Middle frontal gyrus (tissue), 1 donor: ENCODE data around the gene CDX1.

ENCODE experiments used
- DNase-seq: peaks from one replicate; pipeline ENCODE4 v3.0.0-alpha.2; 2015; ENCODE audit warnings: low spot score; ENCODE audit errors: extremely low spot score

CDX1 gene

DNA sequence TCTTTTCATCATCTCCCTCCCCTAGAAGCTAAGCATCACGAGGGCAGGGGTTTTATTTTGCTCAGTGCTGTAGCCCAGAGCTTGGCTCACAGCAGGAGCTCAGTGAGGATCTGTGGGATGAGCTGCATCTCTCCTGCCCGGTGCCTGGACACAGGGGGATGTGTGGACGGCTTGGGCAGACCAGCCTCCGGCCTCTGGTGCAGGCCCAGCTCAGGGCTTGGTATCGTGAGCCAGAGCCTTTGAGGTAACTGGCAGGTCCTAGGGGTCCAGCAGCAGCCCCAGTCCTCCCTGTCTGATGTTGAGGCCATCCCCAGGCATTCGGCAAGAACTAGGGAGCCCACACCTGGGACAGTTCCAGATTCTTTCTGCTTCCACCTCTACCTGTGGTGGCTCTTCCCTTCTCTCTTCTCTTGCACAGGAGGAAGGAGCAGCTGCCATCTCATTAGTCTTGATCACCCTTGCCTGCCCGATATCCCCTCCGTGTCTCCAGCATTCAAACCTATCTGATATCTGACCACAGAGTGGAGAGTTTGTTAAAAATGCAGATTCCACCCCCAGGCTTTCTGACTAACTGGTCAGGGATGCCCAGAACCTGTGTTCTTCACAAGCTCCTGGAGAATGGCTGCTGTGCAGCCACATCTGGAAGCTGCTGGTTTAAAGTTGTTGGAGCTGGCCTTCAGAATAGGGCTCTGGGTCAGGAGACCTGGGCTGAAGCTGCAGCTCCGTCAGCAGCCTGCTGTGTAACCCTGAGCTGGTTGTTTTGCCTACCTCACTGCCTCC, 15.4 kb downstream of the CDX1 start:
- DNase-seq = no peak

DNA sequence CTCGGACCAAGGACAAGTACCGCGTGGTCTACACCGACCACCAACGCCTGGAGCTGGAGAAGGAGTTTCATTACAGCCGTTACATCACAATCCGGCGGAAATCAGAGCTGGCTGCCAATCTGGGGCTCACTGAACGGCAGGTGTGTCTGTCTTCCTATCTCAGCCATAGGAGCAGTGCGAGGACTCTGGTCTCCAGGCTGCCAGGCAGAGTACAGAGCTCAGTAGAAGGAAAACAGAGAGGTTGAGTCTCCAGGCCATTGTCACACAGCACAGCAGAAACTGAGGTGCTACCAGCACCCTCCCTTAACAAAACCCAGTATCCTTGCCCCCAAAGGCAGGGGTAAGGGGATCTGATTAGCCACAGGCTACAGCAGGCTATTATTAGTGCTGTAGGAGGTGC, 16.2 kb downstream of the CDX1 start:
- no peak for DNase-seq

DNA sequence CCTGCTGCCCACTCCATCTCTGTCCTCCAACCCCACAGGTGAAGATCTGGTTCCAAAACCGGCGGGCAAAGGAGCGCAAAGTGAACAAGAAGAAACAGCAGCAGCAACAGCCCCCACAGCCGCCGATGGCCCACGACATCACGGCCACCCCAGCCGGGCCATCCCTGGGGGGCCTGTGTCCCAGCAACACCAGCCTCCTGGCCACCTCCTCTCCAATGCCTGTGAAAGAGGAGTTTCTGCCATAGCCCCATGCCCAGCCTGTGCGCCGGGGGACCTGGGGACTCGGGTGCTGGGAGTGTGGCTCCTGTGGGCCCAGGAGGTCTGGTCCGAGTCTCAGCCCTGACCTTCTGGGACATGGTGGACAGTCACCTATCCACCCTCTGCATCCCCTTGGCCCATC, 16.9 kb downstream of the CDX1 start:
- no peak for DNase-seq

DNA sequence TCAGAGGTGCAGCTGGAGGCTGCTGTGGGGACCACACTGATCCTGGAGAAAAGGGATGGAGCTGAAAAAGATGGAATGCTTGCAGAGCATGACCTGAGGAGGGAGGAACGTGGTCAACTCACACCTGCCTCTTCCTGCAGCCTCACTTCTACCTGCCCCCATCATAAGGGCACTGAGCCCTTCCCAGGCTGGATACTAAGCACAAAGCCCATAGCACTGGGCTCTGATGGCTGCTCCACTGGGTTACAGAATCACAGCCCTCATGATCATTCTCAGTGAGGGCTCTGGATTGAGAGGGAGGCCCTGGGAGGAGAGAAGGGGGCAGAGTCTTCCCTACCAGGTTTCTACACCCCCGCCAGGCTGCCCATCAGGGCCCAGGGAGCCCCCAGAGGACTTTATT, 17.4 kb downstream of the CDX1 start:
- DNase-seq = no peak

DNA sequence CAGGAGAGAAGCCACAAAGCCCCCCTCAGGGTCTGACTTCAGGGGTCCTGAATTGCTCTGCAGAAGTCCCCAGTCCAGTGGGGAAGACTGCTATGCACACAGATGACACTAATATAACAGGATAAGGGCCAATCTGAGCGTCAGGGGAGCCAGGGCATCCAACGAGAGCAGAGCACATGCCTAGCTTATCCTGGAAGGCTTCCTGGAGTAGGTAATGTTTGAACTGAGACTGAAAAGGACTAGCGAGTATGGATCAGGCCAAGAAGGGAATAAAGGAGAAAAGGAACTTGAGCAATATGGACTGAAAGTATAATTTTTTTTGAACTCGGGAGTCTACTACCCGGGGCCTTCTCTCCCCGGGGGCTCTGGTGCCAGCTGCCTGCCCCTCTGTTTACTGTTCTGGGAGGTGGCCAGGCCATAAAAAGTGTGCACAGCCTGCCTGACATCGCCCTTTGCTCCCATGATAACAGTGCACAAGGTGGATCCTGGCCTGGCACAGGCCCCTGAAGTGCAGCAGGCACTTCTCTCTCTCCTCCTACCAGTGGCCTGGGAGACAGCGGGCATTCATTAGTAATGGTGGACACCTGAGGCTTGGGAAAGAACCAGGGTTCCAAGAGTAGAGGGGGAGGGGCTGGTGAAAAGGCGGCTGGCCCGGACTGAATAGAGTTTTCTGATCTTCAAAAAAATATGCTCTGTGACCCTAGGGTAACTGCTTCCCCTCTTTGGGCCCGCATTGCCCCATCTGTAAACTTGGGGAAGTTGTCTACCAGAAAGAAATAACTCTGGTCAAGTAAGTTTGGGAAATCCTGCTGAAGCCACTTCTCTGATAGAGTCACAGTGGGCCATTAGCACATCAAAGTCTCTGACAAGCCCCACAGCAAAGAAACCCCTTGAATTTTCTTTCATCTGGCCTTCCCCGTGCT, 18.7 kb downstream of the CDX1 start:
- no peak for DNase-seq

DNA sequence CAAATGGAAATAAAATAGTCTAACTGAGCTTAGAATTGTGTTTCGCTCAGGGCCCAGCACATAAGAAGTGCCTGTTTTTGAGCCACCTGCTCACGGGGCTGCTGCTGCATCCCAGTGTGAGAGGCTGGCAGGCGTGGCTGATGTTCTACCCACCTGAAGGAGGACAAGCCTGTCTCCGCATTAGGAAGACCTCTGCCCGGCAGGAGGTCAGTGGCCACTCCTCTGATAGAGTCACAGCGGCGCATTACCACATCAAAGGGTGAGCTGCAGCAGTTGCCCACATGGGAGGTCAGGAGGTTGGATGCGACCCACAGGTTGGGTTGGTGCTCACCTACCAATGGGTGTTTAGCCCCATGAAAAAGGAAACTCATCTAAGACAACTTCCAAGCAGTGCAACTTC, 19.6 kb downstream of the CDX1 start:
- no peak for DNase-seq

DNA sequence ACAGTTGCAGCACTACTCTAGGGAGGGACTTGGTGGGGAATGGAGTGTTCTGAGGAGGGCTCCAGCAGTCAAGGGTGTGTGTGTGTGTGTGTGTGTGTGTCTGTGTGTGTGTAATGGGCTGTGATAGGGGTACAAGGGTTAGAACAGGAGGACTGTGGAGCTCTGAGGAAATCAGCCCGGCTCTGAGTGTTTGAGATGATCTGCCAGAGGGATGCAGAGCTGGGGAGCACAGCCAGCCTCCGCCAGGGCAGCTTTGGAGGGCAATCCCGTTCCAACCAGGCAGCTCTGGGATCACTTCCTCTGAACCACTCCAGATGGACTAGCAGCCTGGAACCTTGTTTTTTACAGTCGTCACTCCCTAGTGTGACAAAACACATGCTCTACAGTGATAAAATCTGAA, 20.3 kb downstream of the CDX1 start:
- DNase-seq = no peak

DNA sequence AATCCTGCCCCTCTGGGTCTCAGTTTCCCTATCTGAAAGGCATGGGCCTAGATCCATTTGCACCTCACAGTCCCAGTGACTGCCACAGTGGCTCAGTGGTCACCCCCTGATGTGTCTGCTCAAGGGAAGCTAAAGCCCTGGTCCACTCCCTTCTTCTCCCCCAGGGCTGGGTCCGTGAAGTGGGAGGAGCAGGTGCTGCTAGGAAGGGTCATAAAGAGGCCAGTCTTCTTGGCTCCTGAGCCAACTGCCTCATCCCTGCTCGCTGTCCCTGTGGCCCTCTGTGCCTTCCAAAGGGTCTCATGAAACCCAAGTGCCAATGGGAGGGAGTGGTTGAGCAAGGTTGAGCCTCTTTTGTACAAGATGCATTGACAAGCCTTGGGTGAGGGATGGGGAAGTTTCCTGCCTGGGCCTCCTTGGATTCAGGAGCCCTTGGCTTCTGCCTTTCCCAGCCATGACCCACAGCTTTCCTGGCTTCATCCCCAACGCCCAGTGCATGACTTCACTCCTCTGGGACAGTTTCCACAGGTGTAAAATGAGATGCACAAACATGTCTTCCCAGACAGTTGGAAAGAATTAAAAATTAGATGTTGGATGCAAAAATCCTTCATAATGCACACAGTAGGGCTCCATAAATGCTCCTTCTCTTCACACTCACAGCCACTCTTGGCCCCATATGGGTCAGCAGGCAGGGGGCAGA, 21.7 kb downstream of the CDX1 start:
- no peak for DNase-seq

DNA sequence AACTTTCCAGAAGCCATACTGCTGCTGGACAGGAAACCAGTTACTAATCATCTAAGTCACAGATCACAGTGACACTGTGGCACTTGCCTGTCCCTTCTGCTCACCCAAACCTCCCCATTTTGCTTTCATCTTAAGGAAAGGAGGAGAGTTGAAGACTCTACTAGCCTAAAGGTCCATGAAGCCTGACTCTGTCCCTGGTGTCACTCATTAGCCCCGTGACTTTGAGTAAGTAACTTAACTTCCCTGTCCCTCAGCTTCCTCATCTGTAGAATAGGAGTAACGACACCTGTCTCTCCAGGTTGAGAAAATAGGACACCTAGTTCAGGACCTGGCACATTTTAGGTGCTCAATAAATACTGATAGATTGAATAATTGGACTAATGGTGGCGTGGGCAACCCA, 22.7 kb downstream of the CDX1 start:
- DNase-seq = no peak

DNA sequence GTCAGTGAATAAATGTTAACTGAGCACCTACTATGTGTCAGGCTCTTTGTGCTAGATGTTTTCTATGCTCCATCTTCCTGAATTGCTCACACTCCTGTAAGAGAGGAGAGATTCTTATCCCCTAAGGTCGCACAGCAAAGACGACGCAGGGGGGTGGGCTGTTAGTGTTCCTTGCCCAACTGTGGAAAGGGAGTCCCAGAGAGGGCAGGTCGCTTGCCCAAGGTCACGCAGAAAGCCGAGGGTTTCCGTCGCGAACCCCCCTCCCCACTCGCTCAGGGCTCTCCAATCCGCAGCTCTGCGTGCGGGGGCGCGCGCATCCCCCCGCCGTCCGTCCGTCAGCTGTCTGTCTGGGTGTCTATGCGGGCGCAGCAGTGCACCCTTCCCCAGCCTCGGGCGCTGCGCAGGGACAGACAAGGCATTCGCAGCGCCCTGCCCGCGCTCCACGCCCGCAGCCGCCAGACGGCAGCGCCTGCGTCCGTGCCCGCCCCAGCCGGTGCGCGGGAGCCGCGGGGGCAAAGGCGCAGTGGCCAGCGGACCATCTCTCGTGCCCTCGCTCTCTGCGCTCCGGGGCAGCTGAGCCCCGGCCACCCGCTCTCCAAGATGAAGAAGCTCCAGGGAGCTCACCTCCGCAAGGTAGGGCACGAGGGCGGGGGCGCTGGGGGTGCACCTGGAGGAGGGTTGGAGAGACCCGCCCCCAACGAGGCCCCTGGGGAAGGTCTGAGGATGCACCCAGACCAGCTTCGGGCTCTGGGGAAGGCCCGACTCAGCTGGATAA, 23.3 kb downstream of the CDX1 start, which contains the start of gene SLC6A7:
SLC6A7 (plus strand) TSS at position 335 of the 775 bp plus-strand sequence; CDS start at position 601, 266 bp downstream.
- no peak for DNase-seq

DNA sequence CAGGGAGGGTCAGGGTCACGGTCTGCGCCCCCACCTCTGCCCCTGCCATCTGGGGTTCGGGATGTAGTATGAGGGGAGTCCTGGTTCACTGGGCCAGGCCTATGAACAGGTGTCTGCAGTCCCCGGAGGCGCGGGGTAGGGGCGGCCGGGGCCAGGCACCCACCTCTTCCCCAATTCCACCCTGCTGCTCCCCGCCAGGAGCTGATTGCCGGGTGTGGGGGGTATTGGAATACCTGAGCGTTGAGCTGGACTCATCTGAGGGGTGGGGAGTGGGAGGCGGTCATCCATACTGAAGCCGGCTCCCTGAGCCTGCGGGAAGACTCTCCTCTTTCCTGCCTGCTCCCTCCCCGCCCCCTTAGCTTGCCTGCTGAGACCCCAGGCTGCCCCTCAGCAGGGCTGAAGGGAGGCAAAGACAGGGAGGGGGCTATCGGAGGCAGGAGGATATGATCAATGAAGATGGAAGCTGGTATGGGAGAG, 24.0 kb downstream of the CDX1 start:
- no peak for DNase-seq

DNA sequence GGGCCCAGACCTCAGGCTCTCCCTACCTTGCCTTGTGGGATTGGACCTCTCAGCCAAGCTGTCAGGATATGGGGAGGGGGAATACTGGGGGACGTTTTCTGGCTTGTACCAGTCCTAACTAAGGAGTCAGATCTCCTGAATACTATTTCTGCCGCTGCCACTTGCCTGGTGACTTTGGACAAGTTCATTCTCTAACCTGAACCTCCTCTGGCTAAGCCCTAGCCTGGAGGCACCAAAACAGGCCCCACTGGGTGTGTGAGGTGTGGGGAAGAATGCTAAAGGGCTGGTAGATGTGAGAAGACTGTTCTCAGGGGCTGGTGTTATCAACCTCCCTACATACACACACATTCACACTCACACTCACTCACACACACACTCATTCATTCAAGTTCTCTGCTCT, 24.4 kb downstream of the CDX1 start:
- DNase-seq = no peak

DNA sequence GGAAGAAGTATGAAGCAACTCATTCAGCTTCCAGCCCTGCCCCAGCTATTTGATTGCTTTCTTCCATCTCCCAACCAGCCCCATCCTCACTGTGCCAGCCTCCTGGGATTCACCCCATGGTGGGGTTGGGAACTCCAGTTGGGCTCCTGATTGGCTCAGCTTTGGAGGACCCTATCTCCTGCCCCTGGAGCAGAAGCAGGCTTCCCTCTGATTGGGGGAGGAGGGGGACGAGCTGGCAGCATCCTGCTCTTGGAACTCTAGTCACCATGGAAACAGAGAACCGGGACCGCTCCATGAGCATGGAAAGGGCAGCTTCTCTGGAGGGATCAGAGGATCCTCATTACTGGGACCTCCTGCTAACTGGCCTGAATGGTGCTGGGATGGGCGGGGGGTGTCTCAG, 25.9 kb downstream of the CDX1 start:
- DNase-seq = no peak

DNA sequence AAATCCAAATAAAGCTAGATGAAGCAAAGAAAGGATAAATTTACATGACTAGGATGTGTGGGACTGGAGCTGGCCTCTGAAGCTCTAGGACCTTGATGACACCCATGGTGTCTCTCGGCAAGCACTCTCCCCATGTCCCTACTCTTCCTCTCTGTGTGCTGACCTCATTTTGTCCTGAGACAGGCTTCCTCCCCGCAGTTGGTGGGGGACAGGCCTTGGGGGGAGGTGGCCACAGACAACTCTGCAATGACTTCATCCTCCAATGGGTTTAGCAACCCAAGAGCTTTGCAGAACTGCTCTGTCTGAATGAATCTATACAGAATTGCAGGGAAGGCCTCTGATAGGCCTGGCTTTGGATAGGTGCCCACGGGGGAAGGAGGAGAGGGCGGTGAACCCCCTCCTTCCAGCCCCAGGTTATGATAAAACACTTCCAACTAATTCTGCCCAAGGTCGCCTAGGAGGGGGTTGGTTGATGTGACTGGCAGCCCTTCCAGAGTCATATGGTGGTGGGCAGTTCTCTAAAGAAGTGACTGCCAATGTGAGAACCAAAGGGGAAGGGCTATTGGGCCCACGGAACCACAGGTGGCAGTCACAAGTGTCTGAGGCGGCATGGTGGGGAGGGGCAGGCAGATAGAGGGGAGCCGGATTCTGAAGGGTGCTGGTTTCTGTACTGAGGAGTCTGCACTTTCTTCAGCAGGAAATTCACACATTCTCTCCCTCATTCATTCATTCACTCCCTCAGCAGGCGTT, 29.3 kb downstream of the CDX1 start:
- no peak for DNase-seq

DNA sequence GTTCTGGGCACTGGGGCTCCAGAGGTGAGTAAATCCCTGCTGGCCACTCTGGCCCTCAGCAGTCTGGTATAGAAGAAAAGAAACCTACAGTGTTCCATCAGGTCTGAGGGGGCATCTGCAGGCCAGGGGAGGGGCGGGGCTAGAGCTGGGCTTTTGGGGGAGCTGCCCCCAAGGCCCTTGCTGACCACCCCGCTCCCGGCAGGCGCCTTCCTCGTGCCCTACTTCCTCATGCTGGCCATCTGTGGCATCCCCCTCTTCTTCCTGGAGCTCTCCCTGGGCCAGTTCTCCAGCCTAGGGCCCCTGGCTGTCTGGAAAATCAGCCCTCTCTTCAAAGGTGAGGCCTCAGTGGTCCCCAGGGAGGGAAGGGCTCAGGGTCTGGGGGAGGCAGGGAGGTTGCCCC, 29.9 kb downstream of the CDX1 start:
- DNase-seq = no peak

DNA sequence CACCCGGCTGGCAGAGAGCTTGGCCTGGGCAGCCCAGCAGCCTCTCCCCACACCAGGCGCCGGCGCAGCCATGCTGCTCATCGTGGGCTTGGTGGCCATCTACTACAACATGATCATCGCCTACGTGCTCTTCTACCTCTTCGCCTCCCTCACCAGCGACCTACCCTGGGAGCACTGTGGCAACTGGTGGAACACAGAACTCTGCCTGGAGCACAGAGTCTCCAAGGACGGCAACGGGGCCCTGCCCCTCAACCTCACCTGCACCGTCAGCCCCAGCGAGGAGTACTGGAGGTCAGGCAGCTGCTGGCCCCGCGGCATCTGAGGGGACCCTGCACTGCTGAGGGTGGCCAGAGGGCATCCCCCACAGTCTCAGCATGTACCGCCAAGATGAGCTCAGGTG, 30.4 kb downstream of the CDX1 start:
- no peak for DNase-seq

DNA sequence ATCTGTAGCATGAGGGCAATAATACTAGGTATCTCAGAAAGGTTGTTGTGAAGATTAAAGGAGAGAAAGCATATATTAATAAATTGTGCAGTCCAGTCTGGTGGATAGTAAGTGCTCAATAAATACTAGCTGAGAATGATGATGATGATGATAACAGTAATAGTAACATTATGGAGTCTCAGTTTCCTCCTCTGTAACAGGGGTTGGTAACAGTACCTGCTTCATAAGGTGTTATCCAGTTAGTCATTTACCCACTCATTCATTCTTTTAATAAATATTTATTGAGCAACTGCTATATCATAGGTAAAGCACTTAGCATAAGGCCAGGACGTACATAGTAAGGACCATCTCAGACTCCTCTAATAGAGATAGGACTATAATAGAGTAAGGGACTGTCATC, 30.9 kb downstream of the CDX1 start:
- DNase-seq = no peak

DNA sequence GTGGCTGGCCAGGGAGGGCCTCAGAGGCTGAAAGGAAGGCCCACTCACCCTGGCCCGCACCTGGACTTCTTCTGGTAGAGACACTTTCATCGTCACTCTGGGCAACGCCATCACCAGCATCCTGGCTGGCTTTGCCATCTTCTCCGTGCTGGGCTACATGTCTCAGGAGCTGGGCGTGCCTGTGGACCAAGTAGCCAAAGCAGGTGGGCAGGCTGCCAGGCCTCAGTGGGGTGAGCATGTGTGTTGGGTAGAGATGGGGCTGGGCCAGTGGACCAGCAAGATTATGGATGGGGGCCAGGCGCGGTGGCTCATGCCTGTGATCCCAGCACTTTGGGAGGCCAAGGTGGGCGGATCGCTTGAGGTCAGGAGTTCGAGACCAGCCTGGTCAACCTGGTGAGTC, 35.9 kb downstream of the CDX1 start:
- no peak for DNase-seq

DNA sequence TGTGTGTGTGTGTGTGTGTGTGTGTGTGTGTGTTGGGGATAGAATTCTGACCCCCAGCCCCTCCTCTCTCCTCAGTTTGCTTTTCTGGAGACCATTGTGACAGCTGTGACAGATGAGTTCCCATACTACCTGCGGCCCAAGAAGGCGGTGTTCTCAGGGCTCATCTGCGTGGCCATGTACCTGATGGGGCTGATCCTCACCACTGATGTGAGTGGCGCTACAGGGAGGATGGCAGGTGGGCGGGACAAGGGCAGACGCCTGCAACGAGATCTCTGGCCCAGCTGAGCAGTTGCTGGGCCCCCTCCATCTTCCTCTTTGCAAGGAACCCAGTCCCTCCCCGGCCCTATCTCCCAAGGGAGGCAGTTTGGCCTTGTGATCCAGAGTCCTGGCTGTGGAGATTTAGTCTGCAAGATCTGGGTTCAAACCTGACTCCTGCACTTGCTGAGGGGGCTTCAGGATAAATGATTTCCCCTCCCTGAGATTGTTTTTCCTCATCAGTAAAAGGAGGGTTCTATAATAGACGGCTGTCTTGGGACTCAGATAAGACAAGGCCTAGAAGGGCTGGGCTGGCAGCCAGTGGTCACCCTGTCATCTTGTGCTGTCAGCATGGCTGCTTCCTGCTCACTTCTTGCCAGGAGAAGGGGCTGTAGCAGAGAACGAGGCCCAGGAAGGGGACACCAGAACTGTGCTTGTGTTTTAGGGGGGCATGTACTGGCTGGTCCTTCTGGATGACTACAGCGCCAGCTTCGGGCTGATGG, 37.4 kb downstream of the CDX1 start:
- no peak for DNase-seq

DNA sequence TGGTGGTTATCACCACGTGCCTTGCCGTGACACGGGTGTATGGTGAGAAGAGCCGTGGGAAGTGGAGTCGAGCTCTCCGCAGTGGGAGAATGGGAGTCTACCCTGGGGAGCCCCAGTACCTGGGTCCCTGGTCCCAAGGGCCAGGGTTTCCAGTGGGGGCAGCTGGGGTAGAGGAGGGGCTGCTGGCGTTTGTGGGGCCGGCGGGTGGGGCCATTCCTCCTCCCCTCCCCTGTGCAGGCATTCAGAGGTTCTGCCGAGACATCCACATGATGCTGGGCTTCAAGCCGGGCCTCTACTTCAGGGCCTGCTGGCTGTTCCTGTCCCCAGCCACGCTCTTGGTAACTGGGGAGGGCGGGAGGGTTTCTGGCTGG, 38.0 kb downstream of the CDX1 start:
- DNase-seq = no peak
